HCEC 1CT (cell line): ENCODE results near the gene SLC25A10.

ENCODE experiments used
- DNase-seq: peaks from one replicate; pipeline ENCODE4 v3.0.0-alpha.2; 2017

Gene SLC25A10, protein sequence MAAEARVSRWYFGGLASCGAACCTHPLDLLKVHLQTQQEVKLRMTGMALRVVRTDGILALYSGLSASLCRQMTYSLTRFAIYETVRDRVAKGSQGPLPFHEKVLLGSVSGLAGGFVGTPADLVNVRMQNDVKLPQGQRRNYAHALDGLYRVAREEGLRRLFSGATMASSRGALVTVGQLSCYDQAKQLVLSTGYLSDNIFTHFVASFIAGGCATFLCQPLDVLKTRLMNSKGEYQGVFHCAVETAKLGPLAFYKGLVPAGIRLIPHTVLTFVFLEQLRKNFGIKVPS

DNA sequence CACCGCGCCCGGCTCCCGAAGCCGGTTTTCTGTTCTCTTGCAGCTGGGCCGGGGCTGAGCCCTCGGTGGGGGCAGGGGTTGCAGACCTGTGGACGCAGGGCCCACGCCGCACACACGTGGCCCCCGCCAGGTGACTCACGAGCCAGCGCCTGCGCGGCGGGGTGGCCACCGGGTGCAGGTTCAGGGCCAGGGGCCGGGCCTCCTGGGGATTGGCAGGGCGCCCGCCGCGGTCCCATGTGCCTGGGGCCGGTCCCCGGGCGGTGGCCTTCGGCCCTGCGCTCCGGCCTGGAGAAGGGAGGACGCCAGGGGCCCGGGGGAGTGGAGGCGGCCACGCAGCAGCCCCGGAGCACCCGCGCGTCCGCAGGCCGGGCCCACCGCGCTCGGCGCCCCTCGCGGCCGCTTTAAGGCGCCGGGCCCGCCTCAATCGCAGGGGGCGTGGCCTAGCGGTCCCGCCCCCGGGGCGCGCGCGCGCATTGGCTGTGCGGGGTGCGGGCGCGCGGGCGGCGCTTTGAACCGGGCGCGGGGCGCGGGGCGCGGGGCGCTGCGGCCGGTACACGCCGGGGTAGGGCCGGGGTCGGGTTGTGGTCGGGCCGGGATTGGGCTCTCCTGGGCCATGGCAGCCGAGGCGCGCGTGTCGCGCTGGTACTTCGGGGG lies at the start of gene SLC25A10:
Gene SLC25A10, plus strand, starts transcription at position 471 of the 654 bp plus-strand sequence. Its CDS starts 143 bp downstream, at position 614.
- DNase-seq, result peak; percentile 69

DNA sequence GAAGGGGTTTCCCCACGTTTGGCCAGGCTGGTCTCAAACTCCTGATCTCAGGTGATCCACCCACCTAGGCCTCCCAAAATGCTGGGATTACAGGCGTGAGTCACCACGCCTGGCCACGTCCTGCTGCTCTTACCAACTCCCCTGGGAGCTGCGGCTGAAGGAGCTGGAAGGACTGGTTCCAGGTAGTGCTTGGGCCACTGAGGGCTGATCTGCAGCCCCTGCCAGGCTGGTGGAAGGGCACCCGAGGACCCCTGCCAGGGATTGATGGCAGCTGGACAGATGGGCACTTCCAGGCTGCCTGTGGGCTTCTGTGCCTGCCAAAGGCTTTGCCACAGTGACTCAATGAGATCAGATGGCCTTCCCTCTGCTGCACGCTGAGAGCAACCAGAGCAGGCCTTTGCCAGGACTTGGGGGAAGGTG lies 48.0 kb upstream of the SLC25A10 start:
- no peak for DNase-seq

DNA sequence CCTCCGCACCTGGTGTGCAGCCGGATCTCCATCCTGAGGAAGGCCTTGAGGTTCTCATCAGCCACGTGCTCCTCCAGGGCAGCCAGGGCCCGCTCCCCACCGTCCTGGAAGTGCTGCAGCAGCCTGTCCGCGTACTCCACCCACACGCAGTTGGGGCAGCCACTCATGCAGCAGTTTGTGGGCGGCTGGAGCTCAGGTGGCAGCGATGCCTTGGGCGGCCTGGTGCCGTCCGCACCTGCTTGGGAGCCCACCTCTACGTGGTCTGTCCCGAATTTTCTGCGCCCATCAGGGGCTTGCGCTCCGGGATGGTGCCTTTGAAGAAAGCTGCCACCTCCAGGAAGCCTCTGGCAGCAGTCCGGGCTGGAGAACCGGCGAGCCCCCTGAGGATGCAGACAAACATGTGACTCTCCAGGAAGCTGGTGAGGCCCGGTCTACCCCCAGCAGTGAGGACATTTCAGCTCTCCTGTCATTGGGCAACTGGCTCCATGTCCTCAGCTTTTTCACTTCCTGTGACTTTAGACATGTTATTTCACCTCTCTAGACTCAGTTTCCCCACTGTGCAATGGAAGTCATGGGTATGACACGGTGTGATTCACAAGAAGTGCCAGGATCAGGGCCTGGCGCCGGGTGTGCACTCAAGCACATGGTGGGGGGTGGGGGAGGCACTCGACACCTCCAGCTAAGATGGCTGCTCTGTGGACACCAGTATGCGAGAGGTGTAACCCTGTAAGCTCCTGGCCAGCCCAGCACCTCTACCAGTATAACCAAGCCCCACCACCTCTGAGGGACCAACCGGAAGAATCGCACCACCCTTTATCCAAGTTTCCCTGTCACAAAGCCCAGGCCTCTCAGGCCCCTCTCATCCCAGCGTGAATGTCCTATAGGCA lies 46.6 kb upstream of the SLC25A10 start:
- DNase-seq, result peak; percentile 17

DNA sequence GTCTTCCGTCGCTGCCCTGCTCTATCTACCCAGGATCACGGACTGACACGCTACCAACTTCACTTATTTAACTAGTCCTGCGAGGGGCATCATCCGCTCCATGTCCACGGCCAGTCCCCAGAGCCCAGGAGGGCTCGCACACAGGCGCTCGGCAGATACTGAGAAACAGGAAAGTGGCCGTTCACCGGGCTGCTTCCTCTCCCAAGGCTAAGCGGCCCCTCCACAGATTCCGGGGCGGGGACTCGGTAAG lies 46.1 kb upstream of the SLC25A10 start:
- no peak for DNase-seq

DNA sequence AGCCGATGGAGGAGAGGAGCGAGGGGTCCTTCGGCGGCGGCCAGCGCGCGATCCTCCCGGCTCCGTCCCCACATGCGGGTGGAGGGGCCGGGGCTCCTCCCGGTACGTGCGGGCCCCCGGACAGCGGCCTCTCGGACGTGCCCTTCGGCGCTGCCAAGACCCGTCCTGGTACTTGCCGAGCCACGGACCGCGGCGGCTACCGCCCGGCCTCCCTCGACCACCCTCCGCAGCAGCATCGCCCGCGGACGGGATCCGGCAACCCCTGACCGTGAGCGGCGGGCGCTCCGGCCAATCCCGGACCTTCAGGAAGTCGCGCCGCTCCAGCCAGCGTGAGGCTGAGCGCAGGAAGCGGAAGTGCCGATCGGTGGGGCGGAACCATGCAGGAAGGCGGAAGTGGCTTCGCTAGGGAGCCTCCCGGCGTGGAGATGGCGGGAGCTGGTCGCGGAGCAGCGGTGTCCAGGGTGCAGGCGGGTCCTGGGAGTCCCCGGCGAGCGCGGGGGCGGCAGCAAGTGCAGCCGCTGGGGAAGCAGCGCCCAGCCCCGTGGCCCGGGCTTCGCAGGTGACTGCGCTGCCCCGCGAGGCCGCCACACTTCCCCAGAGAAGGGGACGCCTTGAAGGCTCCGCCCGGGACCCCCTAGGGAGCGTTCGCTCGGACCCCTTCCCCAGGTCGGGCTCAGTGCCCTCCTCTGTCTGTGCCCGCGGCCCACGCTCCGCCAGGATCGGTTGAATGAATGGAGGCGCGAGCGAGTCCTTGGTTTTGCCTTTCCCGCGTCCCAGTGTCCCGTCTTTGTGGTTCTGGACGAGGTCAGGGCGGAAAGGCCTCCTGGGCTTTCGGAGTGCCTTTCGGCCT lies 45.5 kb upstream of the SLC25A10 start, which contains the start of the genes CCDC137 and OXLD1:
Gene CCDC137, plus strand, starts transcription at position 396 of the 850 bp plus-strand sequence. Its CDS starts 30 bp downstream, at position 426.
Gene OXLD1, minus strand, starts transcription at position 264 of the 850 bp plus-strand sequence. Its CDS starts 28 bp downstream, at position 236.
- DNase-seq, result peak; percentile 95

DNA sequence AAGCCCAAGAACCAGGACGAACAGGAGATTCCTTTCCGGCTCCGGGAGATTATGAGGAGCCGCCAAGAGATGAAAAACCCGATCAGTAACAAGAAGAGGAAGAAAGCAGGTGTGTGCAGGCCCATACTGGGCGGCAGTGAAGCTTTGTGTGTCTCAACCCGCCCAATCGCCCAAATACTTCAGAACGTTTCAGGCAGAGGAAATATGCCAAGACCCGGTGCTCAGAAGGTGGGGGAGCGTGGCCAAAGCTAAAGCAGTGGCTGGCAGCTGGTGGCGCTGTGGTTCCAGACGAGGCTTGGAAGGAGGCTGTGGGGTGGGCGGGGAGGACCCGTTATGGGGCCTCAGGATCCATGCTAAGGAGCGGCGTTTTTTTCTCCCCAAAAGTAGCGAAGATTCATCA lies 44.3 kb upstream of the SLC25A10 start:
- DNase-seq, result no peak

DNA sequence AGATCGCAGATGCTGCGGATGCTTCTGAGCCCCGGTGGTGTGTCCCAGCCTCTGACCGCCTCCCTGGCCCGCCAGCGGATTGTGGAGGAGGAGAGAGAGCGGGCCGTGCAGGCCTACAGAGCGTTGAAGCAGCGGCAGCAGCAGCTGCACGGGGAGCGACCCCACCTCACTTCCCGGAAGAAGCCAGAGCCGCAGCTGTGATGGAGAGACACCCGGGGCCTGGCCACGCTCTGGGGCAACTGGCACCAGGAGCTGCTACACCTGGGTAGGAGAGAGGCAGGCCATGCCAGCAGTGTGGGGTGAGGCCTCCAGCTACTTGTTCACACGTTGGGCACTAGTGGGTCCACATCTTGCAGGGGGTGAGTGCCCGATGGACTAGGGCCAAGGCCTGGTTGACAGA lies 39.6 kb upstream of the SLC25A10 start:
- no peak for DNase-seq

DNA sequence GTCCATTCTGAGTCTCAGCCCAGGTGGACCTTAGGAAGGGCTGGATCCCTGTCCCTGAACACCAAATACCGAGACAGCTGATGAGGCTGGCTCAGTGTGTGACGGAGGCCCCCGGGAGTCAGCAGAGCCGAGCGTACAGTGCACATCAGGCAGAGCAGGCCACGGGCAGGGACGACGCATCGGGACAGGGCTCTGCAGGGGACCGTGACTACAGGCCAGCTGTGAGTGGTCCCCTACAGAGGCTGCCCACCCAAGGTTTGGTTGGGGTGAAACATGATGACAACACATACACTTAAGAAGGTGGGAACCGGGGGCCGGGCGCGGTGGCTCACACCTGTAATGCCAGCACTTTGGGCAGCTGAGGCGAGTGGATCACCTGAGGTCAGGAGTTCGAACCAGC lies 39.1 kb upstream of the SLC25A10 start:
- DNase-seq, result no peak

DNA sequence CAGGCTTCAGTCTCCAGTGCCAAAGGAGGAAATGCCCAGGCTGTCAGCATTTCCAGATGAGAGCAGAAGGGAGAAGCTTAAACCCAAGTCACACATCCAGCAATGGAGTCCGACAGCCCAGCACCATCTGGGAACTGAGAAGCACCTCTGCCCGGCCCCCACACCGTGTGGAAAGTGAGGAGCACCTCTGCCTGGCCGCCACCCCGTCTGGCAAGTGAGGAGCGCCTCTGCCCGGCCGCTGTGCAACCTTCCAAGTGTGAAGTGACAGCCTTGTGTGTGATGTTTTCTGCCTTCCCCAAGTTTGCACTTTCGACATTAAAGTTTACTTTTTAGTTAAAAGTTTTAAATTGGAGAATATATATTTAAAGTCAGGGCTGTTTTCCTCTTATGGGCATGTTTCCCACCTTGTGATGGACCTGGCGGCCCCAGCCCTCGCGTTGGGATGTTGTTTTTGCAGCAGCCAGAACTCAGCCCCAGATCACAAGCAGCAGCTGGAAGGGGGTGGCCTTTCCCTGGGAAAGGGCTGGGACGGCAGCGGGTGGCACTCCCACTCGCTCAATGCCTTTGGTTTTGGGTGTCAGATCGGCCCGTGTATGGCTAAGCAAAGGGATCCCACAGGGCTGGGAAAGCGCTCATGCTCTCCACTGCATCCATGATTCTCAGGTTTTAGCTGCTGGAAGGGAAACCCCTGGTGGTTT lies 38.4 kb upstream of the SLC25A10 start:
- no peak for DNase-seq

DNA sequence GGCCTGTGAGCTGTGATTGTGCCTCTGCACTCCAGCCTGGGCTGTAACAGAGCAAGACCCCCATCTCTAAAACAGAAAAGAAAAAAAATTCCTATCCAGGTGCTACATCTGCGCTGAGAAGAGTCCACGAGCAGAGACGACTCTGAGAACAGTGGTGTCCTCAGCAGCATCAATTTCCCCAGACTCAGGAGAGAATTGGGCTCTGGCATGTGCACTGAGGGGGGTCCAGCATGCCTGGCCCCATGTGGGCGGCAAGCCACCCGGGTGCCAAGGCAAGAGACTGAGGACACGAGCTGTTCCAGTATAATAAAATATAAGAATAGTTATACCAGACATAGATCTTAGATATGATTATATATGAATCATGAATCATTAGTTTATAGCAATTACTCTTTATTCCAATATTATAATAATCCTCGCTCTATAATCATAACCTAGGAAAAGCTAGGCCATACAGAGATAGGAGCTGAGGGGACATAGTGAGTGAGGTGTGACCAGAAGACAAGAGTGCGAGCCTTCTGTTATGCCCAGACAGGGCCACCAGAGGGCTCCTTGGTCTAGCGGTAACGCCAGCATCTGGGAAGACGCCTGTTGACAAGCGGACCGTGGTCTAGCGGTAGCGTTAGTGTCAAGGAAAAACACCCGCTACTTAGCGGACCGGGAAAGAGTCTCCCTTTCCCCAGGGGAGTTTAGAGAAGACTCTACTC lies 36.4 kb upstream of the SLC25A10 start:
- DNase-seq, result peak; percentile 11

DNA sequence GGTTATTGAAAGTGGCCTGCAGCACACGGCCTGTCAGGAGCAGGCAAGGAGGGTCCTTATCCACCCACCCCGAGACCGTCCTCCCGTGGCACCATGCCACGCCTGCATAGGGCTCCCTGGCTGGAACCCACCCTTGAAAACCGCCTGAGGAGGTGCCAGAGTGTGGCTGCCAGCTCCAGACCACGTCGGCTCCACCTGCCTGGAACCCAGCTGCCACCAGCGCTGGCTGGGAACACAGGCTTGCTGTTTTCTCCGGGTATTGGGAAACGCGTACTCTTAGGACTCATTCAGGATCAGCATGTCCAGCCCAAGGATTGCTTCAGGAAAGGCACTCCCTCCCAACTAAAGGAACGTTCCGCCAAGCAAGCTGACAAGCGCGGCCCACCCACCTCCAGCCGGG lies 35.2 kb upstream of the SLC25A10 start:
- DNase-seq, result no peak

DNA sequence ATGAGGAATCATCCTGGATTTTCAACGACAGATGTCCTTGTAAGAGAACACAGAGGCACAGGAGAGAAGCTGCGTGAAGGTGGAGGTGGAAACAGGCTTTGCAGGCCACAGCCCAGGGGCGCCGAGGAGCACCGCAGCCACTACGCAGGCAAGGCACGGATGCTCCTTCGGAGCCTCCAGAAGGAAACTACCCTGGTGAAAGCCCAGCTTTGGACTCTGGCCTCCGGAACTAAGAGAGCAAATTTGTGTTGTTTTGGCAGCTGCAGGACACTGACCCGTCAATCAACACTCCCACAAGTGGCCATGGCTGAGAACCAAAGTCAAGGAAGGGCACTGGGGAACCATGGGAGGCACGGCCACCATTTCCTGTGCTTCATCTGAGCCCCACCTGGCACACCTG lies 31.9 kb upstream of the SLC25A10 start:
- DNase-seq, result no peak

DNA sequence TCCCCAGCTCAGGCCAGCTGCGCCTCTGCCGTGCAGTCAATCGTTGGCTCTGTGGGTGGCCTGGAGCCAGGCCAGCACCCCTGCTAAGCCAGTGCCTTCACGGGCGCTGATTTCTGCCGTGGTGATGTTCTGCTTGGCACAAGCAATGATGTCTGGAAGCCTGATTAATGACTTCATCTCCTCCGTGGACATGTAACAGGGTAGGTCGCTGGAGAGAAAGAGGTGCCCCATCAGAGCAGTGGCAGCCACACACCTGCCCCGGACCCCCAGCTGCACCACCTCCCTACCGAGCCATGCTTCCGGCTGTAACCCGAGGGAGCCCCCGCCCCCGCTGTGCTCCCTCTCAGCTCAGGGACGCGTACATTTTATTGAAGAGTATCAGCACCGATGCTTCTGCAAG lies 30.4 kb upstream of the SLC25A10 start:
- no peak for DNase-seq

DNA sequence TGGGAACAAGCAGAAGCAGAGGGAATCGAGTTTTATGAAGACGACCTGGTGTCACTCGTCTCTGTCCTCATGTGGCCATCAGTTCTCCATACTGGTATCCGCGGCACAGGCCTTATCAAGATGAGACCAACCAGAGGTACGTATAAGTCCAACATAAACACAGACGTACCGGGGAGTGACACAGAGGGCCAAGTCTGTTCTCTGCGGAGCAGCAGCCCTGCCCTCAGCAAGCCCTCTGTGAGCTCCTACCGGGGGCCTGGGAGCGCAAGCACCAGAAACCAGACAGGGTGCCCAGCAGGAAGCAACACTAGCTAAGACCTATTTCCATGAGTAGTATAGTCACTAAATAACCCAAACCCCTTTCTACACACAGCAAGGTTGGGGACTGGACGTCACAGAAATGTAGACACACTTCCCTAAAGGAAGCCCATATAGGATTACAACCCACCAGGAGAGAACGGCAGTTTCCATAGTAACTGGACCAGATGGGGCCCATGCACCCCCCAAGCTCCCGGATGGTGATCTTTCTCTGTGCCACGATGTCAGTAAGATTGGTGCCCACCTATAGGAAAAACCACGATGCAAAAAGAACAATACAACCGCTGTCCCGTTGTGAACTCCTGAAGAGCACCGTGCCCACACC lies 29.4 kb upstream of the SLC25A10 start:
- DNase-seq, result no peak

DNA sequence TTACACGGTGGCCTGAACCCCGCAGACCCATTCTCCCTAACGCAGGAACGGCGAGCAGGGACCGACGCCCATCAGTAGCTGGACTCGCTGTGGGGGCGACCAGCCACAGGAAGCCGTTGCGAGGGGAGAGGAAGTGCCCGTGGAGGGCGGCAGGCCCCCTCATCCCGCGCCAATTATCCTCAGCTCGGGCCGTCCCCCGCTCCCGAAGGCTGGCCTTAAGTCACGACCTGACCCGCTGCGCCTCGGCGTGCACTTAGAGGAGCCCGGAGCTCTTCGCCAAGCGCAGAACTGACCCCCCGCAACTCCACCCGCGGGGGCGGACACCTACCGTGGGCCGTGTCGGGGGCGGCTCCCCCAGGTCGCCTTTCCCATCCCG lies 28.9 kb upstream of the SLC25A10 start:
- no peak for DNase-seq

DNA sequence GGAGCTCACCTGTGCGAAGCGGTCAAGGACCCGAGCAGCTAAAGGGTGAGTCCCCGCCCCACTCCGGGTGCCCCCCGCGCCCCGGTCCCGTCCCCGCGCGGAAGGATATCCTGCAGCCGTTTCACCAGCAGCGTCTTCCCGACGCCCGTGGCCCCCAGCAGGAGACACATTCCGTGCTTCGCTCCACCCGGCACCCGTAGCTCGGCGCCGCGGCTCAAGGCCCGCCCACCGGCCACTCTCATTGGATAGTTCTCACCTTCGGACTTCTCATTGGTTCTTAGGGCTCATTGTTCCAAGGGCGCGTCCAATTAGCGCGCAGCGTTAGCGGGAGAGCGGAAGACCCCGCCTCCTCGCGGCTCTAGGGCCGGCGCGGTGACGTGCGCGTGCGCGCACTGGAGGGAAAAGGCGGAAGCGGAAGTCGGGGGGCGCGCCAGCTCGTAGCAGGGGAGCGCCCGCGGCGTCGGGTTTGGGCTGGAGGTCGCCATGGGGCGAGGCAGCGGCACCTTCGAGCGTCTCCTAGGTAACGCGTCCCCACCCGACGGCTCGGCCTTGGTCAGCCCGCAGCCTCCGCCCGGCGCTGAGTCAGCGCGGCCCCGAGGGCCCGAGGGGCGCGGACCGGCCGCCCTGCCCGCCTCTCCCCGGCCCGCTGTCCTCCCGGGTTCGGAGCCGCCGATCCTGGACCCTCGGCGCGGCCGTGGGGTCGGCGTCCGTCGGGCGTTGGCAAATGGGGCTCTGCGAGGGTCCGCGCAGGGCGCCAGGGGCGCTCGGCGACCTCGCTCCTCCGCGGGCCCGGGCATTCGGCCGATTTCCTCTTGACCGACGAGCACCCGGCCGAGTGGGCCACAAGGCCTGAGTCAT lies 28.3 kb upstream of the SLC25A10 start, which contains the start of the genes ARL16 and HGS:
Gene ARL16, minus strand, starts transcription at position 214 of the 858 bp plus-strand sequence. Its CDS starts 44 bp downstream, at position 170.
Gene HGS, plus strand, starts transcription at position 428 of the 858 bp plus-strand sequence. Its CDS starts 56 bp downstream, at position 484.
- peak; percentile 98 for DNase-seq

DNA sequence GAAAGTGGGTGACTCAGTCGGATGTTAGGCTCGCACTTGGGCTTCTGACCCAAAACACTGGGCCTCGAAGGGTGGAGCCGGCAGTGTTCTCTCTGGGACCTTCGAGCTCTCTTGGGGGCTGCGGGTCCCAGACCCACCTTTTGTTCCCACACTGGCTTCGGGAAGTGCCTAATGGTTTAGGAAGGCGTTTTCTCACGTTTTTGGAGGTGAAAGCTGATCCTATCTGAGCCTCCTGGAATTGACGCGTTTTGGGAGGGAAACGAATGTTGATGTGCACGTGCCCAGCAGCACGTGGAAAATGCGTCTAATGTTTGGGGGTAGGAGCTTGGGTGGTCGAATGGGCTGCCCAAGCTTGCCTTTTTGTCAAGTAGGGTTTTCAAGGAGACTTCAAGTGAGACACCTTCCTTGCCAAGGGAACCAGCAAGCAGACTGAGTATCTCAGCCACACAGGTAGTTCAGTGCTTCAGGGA lies 27.6 kb upstream of the SLC25A10 start:
- no peak for DNase-seq

DNA sequence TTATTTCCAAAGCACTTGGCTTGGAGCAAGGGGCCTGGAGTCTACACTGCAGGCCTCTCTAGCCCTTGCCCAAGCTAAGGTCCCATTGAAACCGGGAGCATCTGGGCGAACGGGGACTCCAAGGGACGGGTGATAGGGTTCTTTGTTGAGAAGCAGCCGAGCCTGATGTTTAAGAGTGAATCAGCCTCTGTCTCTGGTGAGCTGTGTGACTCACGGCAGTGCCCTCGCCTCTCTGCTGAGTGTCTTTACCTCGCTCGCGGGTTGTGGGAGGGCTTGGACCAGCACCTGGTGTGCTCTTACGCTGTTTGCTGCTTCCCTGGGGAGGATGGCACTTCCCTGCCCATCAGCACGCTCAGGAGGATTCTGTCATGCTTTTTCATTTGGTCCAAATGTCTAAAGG lies 27.0 kb upstream of the SLC25A10 start:
- DNase-seq, result peak; percentile 73

DNA sequence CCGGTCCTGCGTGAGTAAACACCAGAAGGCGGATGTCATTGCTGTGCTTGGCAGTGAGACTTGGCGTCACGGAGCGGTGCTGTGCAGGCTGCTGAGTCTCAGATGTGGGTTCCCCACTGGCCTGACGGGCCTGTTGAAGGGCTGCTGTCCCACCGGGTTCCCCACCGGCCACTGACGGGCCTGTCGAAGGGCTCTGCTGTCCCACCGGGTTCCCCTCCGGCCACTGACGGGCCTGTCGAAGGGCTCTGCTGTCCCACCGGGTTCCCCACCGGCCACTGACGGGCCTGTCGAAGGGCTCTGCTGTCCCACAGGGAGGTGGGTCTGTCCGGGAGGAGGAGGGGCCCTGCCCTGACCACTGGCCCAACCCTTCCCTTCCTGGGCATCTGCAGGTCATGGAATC lies 25.5 kb upstream of the SLC25A10 start:
- no peak for DNase-seq
